ENCODE data around the gene SGCD. TPM values are rescaled to one million over a fixed set of nuclear protein-coding genes. Genes with fewer than 3 reads are reported as not detected.

The SGCD gene
- total RNA-seq, 1 experiment from 2014 or later, result not detected

DNA sequence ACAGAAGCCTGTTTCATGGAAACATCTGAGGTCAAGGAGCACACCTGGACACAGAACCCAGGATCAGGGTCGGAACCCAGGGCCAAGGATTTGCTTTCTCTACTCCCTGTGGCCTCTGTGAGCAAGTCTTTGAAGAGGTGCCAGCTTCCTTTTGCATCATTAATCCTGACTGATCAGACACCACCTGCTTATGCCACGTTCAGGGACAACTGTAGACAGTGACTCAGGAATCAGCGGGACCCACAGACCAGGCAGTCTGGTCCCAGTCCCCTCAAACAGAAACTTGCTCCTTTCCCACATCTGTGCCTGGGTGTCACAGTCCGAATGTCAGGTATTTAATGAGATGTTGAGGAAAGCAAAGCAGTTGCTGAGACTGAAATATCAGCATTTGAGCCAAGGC lies 154.8 kb downstream of the SGCD start:
- ATAC-seq, result no peak
- POLR2A ChIA-PET, result no interaction called here
- BruUV-seq (replicated peaks), result no TSS peak
- in situ Hi-C loops (cut with HindIII; ENCODE audit: low pct_unique_long_range_greater_than_20kb, low sequenced_read_pairs), result no loop called here
- Histone ChIP-seq H3K4me3 (ENCODE audit: low read depth in 2 of 2, low read length in 2 of 2) (no peak overlapping the region), H3K9me3 (ENCODE audit: control insufficient read depth, insufficient read depth, low read depth, low read length) (no peaks in the 10 kb centered on the region), H3K36me3 (ENCODE audit: control insufficient read depth, insufficient read depth, low read length) (no peaks in the 10 kb centered on the region), H3K27ac (ENCODE audit: low read length) (no peak overlapping the region), H3K4me1 (ENCODE audit: control insufficient read depth, insufficient read depth, low read length) (no peaks in the 10 kb centered on the region), H3K27me3 (ENCODE audit: control insufficient read depth, insufficient read depth, low read length) (no peaks in the 10 kb centered on the region)
- CTCF ChIA-PET, result no interaction called here
- DNase-seq (ENCODE audit: low read depth, low spot score), result no peak
- intact Hi-C loops (cut with micrococcal nuclease; ENCODE audit: unreplicated experiment), result no loop called here
- TF ChIP-seq, protein P1, sequence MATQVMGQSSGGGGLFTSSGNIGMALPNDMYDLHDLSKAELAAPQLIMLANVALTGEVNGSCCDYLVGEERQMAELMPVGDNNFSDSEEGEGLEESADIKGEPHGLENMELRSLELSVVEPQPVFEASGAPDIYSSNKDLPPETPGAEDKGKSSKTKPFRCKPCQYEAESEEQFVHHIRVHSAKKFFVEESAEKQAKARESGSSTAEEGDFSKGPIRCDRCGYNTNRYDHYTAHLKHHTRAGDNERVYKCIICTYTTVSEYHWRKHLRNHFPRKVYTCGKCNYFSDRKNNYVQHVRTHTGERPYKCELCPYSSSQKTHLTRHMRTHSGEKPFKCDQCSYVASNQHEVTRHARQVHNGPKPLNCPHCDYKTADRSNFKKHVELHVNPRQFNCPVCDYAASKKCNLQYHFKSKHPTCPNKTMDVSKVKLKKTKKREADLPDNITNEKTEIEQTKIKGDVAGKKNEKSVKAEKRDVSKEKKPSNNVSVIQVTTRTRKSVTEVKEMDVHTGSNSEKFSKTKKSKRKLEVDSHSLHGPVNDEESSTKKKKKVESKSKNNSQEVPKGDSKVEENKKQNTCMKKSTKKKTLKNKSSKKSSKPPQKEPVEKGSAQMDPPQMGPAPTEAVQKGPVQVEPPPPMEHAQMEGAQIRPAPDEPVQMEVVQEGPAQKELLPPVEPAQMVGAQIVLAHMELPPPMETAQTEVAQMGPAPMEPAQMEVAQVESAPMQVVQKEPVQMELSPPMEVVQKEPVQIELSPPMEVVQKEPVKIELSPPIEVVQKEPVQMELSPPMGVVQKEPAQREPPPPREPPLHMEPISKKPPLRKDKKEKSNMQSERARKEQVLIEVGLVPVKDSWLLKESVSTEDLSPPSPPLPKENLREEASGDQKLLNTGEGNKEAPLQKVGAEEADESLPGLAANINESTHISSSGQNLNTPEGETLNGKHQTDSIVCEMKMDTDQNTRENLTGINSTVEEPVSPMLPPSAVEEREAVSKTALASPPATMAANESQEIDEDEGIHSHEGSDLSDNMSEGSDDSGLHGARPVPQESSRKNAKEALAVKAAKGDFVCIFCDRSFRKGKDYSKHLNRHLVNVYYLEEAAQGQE (IDR thresholded peaks at IDR 0.05; ENCODE audit: insufficient read depth in 1 of 2, low read depth in 2 of 2, low read length in 1 of 2), result no peak
- TF ChIP-seq, protein P2, sequence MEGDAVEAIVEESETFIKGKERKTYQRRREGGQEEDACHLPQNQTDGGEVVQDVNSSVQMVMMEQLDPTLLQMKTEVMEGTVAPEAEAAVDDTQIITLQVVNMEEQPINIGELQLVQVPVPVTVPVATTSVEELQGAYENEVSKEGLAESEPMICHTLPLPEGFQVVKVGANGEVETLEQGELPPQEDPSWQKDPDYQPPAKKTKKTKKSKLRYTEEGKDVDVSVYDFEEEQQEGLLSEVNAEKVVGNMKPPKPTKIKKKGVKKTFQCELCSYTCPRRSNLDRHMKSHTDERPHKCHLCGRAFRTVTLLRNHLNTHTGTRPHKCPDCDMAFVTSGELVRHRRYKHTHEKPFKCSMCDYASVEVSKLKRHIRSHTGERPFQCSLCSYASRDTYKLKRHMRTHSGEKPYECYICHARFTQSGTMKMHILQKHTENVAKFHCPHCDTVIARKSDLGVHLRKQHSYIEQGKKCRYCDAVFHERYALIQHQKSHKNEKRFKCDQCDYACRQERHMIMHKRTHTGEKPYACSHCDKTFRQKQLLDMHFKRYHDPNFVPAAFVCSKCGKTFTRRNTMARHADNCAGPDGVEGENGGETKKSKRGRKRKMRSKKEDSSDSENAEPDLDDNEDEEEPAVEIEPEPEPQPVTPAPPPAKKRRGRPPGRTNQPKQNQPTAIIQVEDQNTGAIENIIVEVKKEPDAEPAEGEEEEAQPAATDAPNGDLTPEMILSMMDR (IDR thresholded peaks at IDR 0.05), result no peak
- no peak for TF ChIP-seq TCF7L2 (IDR thresholded peaks at IDR 0.05; ENCODE audit: low read depth, low read length)
- no peak for TF ChIP-seq SIN3A (IDR thresholded peaks at IDR 0.05; ENCODE audit: borderline replicate concordance, insufficient read depth, low read depth, low read length)
- no peak for TF ChIP-seq POLR2AphosphoS5 (IDR thresholded peaks at IDR 0.05; ENCODE audit: low read depth, low read length)

DNA sequence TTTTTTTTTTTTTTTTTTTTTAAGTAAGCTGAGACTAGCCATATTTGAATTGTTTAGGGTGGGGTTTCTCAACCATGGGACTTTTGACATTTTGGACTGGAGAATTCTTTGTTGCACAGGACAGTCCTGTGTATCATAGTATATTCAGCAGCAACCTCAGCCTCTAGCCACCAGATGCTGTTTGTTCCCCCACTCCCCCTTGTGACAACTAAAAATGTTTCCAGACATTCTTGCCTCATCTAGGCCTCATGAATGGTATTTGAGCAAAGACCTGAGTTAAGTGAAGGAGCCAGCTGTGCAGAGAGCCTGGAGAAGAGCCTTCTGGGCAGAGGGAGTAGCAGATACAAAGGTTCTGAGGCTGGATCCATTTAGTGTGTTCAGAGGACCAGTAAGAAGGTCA lies 155.9 kb downstream of the SGCD start:
- in situ Hi-C loops (cut with HindIII; ENCODE audit: low pct_unique_long_range_greater_than_20kb, low sequenced_read_pairs), result no loop called here
- Histone ChIP-seq H3K4me3 (ENCODE audit: low read depth in 2 of 2, low read length in 2 of 2) (no peak overlapping the region), H3K9me3 (ENCODE audit: control insufficient read depth, insufficient read depth, low read depth, low read length) (no peaks in the 10 kb centered on the region), H3K4me1 (ENCODE audit: control insufficient read depth, insufficient read depth, low read length) (no peaks in the 10 kb centered on the region), H3K36me3 (ENCODE audit: control insufficient read depth, insufficient read depth, low read length) (no peaks in the 10 kb centered on the region), H3K27ac (ENCODE audit: low read length) (no peak overlapping the region), H3K27me3 (ENCODE audit: control insufficient read depth, insufficient read depth, low read length) (no peaks in the 10 kb centered on the region)
- intact Hi-C loops (cut with micrococcal nuclease; ENCODE audit: unreplicated experiment), result no loop called here
- DNase-seq (ENCODE audit: low read depth, low spot score), result no peak
- no peak for ATAC-seq
- ChIA-PET CTCF (no interaction called here), POLR2A (no interaction called here)
- no peak for TF ChIP-seq POLR2AphosphoS5 (IDR thresholded peaks at IDR 0.05; ENCODE audit: low read depth, low read length)
- TF ChIP-seq, protein P1 (IDR thresholded peaks at IDR 0.05; ENCODE audit: insufficient read depth in 1 of 2, low read depth in 2 of 2, low read length in 1 of 2), result no peak
- TF ChIP-seq, protein P2 (IDR thresholded peaks at IDR 0.05), result no peak
- no peak for TF ChIP-seq SIN3A (IDR thresholded peaks at IDR 0.05; ENCODE audit: borderline replicate concordance, insufficient read depth, low read depth, low read length)
- TF ChIP-seq TCF7L2 (IDR thresholded peaks at IDR 0.05; ENCODE audit: low read depth, low read length), result no peak
- no TSS peak for BruUV-seq (replicated peaks)

Measured in Panc1 (cell line).